ENCODE results near the gene TCF7. TPM values are rescaled to one million over a fixed set of nuclear protein-coding genes. Genes with fewer than 3 reads are reported as not detected.

The TCF7 gene
- total and polyA plus RNA-seq, 2 donors (not counting 1 experiment from before 2014, with no cell fraction given): 3.1 to 3.3 TPM

- TF ChIP-seq EZH2 (IDR thresholded peaks at IDR 0.05; ENCODE audit: low read length, missing control alignments) (no peak), CTCF (conservative IDR thresholded peaks at IDR 0.05 in 1 of 2, IDR thresholded peaks at IDR 0.05 in 1 of 2; ENCODE audit: low read depth in 1 of 2, low read length in 2 of 2) (no peak)
- Histone ChIP-seq H3K27me3 (ENCODE audit: control insufficient read depth, insufficient read depth, low read length) (no peaks in the 10 kb centered on the region), H3K9me3 (ENCODE audit: control insufficient read depth, insufficient read depth, low read depth, low read length) (no peaks in the 10 kb centered on the region), H3K36me3 (ENCODE audit: control insufficient read depth, insufficient read depth, low read length) (no peaks in the 10 kb centered on the region), H3K4me1 (ENCODE audit: control insufficient read depth, extremely low read depth, insufficient read depth, low read length) (peaks cover 4% of the 10 kb centered on the region), H3K4me3 (replicated peaks in 1 of 4; ENCODE audit: control extremely low read depth in 1 of 4, insufficient read depth in 1 of 4, low read depth in 3 of 4, low read length in 4 of 4) (peak overlapping the region in 1 of 4 experiments; percentile 62), H3K4me2 (ENCODE audit: extremely low read depth, insufficient read depth, low read length) (no peak overlapping the region), H3K27ac (ENCODE audit: insufficient read depth, low read length) (no peak overlapping the region), H3K79me2 (ENCODE audit: control insufficient read depth, insufficient read depth, low read length) (no peaks in the 10 kb centered on the region), H2AFZ (ENCODE audit: low read length) (no peak overlapping the region), H4K20me1 (ENCODE audit: control insufficient read depth, extremely low read depth, insufficient read depth, low read length) (no peaks in the 10 kb centered on the region), H3K9ac (ENCODE audit: insufficient read depth, low read length) (no peak overlapping the region)
- no peak for DNase-seq (ENCODE audit: low read depth in 2 of 2)
Observed at GRCh38 chr5:134113363-134113889, 1.1 kb upstream of the TCF7 start.

GRCh38 chr5:134114886-134115805 lies 665 bp downstream of the TCF7 start:
- Histone ChIP-seq H3K27ac (ENCODE audit: insufficient read depth, low read length) (no peak overlapping the region), H3K27me3 (ENCODE audit: control insufficient read depth, insufficient read depth, low read length) (no peaks in the 10 kb centered on the region), H3K9ac (ENCODE audit: insufficient read depth, low read length) (peak overlapping the region; percentile 55), H3K36me3 (ENCODE audit: control insufficient read depth, insufficient read depth, low read length) (no peaks in the 10 kb centered on the region), H3K9me3 (ENCODE audit: control insufficient read depth, insufficient read depth, low read depth, low read length) (no peaks in the 10 kb centered on the region), H2AFZ (ENCODE audit: low read length) (no peak overlapping the region), H3K4me1 (ENCODE audit: control insufficient read depth, extremely low read depth, insufficient read depth, low read length) (peaks cover 4% of the 10 kb centered on the region), H3K4me2 (ENCODE audit: extremely low read depth, insufficient read depth, low read length) (peak overlapping the region; percentile 59), H3K79me2 (ENCODE audit: control insufficient read depth, insufficient read depth, low read length) (no peaks in the 10 kb centered on the region), H4K20me1 (ENCODE audit: control insufficient read depth, extremely low read depth, insufficient read depth, low read length) (no peaks in the 10 kb centered on the region), H3K4me3 (replicated peaks in 1 of 4; ENCODE audit: control extremely low read depth in 1 of 4, insufficient read depth in 1 of 4, low read depth in 3 of 4, low read length in 4 of 4) (peak overlapping the region; percentile 10 to 62 (median 48))
- TF ChIP-seq EZH2 (IDR thresholded peaks at IDR 0.05; ENCODE audit: low read length, missing control alignments): no peak
- no peak for TF ChIP-seq CTCF (conservative IDR thresholded peaks at IDR 0.05 in 1 of 2, IDR thresholded peaks at IDR 0.05 in 1 of 2; ENCODE audit: low read depth in 1 of 2, low read length in 2 of 2)
- no peak for DNase-seq (ENCODE audit: low read depth in 2 of 2)

GRCh38 chr5:134115806-134116175 lies 1.3 kb downstream of the TCF7 start:
- H3K4me2 ChIP-seq (ENCODE audit: extremely low read depth, insufficient read depth, low read length): peak overlapping the region; percentile 59
- H3K4me1 ChIP-seq (ENCODE audit: control insufficient read depth, extremely low read depth, insufficient read depth, low read length): peaks cover 4% of the 10 kb centered on the region
- no peak overlapping the region for H3K27ac ChIP-seq (ENCODE audit: insufficient read depth, low read length)
- DNase-seq (ENCODE audit: low read depth in 2 of 2): peak in 1 of 2 donors; percentile 14
- no peak for TF ChIP-seq EZH2 (IDR thresholded peaks at IDR 0.05; ENCODE audit: low read length, missing control alignments)
- no peak for TF ChIP-seq CTCF (conservative IDR thresholded peaks at IDR 0.05 in 1 of 2, IDR thresholded peaks at IDR 0.05 in 1 of 2; ENCODE audit: low read depth in 1 of 2, low read length in 2 of 2)
- peak overlapping the region in 3 of 4 experiments; percentile 44 to 62 (median 51) for H3K4me3 ChIP-seq (replicated peaks in 1 of 4; ENCODE audit: control extremely low read depth in 1 of 4, insufficient read depth in 1 of 4, low read depth in 3 of 4, low read length in 4 of 4)
- no peaks in the 10 kb centered on the region for H3K79me2 ChIP-seq (ENCODE audit: control insufficient read depth, insufficient read depth, low read length)
- H2AFZ ChIP-seq (ENCODE audit: low read length): no peak overlapping the region
- H3K9ac ChIP-seq (ENCODE audit: insufficient read depth, low read length): no peak overlapping the region
- H3K36me3 ChIP-seq (ENCODE audit: control insufficient read depth, insufficient read depth, low read length): peaks cover 3% of the 10 kb centered on the region
- no peaks in the 10 kb centered on the region for H3K9me3 ChIP-seq (ENCODE audit: control insufficient read depth, insufficient read depth, low read depth, low read length)
- no peaks in the 10 kb centered on the region for H3K27me3 ChIP-seq (ENCODE audit: control insufficient read depth, insufficient read depth, low read length)
- H4K20me1 ChIP-seq (ENCODE audit: control insufficient read depth, extremely low read depth, insufficient read depth, low read length): no peaks in the 10 kb centered on the region

All from fibroblast of lung (primary cell).